HG02870 (cell line): ENCODE data around the gene MRPL18.

Source experiments
- ATAC-seq: cut with Tn5 transposase; IDR thresholded peaks from one replicate; pipeline ENCODE4 v1.9.1; 2021; ENCODE audit warnings: mild to moderate bottlenecking, moderate library complexity; ENCODE audit not compliant: unreplicated experiment

Gene MRPL18

GRCh38 chr6:159837511-159837910 lies 47.2 kb downstream of the MRPL18 start:
- ATAC-seq = no peak

DNA sequence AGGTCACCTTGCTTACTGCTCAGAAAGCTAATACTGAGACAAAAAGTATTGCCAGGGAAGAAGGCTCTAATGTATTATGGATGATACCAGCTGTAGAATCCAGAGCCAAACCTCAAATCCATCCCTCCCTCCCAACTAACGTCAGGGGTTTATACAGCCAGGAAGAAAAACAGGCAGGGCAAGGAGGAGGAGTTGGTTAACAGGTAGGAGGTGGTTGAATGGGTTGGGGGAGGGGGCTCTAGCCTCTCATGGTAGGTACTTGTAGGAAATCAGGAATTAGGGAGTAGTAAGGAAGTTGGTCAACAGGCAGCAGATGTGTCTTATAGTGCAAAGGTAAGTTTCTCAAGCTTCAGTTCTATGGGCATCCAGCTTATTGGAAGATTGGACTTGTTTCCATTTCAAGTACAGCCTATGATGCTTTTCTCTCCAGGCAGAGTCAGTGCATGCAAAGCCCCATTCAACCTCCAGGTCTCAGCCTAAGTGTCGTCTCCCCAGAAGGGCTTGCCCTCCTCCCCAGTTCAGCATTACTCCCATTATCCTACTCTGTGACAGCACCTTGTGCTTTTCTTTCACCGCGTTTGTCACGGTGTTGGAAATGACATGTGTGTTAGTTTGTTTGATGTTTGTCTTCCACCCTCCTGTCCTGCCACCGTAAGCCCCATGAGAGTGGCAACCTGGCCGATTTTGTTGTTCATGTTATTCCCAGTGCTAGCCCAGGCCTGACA lies 47.9 kb downstream of the MRPL18 start:
- no peak for ATAC-seq

DNA sequence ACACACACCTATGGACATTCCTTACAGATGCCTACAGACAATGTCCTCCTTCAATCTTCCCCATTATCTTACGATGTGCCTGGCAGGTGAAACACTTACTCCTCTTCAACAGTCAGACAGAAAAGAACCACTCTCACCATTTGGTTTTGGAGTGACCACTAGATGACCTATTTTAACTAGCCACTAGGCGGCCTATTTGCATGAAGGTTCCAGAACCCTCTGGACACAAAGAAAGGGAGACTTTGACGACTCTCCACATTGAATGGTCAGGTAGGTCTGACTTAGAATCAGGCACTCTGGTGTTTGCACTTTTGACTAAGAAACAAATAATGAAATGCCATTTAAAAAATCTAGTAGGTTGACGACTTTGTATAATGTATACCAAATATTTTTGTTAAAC lies 51.8 kb downstream of the MRPL18 start:
- no peak for ATAC-seq

DNA sequence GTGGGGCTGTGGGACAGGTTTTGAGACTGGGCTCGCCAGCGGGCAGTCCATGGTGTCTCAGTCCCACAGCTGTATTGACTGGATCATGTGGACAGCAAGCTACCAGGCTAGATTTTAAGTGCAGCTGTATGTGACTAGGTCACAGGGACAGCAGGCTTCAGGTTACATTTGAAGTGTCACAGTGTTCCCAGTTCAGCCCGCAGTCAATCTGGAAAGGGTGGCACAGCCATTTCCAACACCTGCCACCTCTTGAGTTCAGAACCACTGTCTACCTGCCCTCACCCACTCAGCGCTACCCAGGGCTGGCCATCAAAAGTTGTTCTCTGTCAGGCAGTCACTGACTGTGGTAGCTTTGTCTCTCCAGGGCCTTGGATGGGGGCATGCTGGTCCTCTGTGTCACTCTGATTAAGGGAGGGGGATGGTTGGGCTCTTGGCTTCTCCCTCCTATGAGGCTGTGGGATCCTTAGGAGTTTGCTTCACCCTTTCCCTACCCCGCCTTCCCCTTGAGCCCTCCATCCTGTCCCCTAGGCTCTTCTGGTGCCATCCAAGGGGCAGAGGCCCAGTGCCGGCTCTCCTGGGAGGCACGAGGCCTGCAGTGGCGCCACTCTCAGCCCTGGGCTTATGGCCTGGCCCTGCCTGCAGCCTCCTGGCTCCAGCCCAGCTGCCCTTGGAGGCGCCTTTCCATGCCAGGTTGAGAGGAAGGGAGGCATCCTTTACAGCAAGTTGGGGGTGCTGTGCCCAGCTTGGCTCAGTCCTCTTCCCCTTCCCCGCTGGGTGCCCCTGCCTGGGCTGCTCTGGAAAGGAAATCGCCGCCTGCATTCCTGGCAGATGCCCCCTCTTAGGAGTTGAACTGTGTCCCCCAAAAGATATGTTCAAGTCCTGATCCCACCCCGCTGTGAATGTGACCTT lies 54.7 kb downstream of the MRPL18 start:
- ATAC-seq = no peak
